Activated T-cell treated with anti-CD3 and anti-CD28 coated beads, Interleukin-2, amount 50 U/mL, for 1 hour (primary cell): Measurements from ENCODE around the gene SFMBT2.

Experiments used
- DNase-seq: peaks from one replicate; pipeline ENCODE4 v3.0.0-alpha.2; 2020

SFMBT2 gene

DNA sequence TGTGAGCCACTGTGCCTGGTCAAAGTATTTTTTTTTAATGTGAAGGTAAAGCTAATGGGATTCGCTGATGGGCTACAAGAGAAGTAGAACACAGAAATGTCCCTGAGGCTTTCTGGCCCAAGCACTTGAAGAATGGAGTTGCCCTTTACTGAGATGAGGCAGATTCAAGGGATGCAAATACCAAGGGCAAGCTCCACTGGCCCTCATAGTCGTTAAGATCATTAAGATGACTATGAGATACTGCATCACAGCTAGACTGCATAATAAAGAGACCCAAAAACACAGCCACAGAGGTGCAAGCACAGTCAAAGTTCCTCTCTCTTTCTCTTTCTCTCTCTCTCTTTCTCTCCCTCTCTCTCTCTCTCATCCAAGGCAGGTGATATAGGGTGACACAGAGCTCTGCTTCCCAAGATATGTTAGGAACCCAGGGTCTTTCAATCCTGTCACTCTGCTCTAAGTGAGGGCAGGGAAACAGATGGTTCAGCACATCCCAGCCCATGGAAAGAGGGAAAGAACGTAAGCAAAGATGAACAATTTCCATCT, 117.4 kb downstream of the SFMBT2 start:
- no peak for DNase-seq

DNA sequence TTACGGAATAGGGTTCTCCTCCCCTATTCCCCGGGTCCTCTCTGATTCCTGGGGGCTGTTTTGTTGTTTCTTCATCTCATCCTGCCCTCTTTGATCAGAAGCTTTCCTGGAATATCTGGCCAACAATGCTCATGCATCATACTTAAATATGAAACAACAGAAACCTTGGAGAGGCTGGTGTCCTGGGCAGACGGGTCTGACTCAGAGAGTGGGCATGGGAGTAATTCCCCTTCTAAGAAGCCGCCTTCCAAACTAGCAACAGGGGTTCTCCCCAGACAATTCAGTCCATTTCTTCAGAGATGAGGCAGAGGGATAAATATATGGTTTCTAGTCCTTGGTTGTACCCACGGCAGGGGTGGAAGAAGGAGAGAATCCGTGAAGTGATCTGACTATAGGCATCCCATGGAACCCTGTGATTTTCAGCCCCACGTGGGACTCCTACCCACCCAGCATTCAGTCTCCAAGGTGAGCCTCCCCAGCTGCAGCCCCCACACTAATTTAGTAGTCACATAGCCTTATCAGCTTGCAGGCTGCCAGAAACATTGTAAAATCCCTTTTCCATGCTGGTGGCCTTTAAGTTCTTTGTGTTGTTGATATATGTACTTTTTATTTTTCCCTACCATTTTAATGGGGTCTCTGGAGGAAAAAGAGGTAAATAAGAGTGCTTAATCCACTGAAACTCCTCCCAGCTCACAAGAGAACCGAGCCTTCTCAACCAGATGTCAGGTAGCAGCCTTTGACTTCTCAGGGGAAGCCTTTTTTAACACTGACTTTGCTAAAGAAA, 119.2 kb downstream of the SFMBT2 start:
- no peak for DNase-seq

DNA sequence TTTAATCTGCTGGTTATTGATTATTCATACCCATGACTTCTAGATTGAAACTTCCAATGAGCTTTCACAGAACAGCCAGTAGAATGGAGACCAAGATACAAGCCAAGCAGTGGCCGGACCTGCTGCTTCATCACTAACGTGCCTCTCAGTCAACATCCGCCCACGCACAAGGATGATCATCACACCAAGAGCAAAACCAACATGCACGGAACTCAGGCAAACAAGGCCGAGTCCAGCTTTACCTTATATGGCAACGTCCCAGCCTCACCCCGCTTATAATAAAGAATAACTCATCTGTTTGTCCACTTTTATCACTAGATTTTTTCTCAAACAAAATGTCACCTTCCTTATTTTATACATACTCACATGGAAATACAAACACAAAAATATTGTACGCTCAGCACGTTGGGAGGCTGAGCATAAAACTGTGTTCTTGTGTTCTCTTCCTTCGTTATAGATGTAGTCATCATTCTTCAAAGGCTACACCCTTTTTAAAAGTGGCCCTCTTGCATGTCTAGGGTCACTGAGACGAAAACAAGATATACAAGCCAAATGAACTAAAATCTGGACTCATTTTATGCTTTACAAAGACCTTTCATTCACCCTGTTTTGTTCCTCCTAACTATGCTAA, 122.7 kb downstream of the SFMBT2 start:
- no peak for DNase-seq

DNA sequence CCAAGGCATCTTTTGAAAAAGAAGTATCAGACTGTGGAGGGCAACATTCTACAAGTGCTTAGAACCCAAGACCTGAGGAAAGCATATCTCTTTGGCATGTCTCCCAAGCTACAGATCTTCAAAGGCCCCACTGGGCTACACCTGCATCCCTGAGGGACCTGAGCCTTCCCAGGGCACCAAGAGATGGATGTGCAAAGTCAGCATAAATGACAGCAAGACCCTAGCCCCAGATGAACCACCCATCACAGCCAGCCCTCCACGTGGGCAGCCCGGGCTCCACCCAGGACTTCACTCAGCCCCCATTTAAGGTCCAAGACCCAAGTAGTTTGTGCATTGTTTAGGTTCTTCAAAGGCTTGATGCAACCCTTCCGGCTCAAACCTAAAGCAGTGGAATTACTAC, 123.5 kb downstream of the SFMBT2 start:
- no peak for DNase-seq

DNA sequence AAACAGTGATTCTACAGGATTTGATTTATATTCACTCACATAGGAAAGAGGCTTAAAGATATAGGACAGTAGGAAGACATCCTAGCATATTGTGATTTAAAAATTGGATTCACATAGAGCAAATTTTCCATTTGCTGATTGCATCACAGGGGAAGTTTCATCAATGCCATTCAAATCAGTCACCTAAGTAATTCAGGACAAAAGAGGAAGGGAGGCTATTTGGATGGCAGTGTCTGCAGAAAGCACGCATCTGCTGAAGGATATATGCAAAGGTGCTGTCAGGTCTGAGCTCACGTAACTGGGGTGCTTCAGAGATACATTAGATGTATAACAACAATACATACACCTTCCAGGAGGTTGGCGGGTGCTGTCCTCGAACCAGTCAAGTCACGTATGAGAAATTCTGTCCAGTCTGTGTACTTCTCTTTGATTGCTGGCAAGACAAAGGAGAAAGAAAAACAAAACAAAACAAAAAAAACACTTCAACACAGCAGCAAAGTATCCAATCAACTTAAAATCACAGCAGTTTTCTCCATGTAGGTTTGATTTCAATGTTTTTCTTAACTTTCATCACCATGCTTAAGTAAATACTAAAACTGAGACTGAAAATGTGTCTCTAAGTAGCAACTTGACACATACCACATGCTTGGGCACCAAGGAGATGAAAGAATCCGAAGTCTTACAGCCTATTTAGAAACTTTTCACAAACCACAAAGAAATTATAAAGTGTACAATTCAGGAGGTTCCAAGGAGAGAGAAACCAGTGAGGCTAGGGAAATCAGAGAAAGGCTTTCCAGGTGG, 125.1 kb downstream of the SFMBT2 start:
- DNase-seq: no peak

DNA sequence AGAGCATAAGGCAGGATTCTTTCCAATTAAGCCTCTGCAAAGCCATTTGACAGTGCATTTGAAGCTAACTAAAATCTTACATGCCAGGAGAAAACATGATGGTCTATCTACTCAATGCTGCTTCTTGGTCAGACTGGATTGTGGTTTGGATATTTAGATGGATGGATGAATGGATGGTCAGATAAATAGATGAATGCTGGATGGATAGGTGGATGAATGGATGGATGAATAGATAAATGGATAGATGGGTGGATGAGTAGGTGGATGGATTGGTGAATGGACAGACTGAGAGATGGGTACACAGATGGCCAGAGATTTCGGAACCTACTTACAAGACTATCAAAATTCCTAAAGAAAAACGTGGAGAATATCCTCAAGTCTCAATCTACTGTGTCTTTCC, 127.6 kb downstream of the SFMBT2 start:
- no peak for DNase-seq

DNA sequence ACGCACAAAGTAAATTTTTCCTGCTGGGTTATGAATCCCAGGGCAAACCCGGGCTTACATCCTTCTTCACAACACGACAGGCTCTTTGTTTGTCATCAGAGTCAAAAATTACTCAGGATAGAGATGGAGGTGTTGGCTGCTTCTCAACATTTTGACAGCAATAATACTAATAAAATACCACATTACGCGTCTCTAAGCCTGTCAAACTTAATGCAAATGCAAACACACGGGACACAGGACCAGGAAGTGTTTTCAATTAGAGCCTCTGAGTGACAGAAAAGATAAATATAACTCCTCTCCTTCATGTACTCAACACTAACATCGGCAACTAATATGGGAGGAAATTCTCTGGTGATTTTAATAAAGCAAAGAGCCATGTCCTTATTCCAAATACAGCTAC, 128.4 kb downstream of the SFMBT2 start:
- DNase-seq: no peak

DNA sequence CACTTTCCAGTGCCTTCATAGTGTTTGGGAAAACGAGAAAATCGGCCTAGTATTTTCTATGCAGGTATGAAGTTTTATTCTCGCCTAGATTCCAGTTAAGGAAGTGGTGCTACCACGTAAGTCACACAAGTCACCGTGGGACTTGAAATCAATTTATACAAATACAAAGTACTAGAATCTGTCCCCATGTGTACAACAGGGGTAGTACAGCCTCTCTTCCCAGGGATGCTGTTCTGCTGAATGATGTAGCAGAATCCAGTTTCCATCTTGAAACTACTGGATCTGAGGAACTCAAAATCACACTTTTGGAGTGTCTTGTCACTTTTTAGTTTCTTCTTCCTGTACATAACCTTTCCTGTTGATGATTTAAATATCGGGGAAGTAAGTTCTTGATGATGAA, 129.4 kb downstream of the SFMBT2 start:
- no peak for DNase-seq

DNA sequence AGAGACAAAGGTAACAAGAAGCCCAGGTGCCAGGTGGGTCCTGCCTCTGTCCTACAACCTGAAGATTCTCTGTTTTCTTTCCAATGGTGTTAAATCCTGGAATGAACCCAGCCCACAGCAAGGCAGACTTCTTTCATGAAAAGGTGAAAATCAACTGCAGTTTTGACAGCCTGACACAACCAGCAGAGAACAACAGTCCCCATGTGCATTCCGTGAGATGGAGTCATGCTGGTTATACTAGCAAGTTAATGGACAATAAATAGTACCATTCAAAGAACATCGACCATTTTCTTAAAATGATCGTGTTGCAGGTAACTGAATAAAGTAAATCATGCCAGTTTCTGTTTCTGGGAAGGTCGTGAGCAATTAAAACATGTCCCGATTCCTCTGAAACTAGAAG, 131.5 kb downstream of the SFMBT2 start:
- DNase-seq: no peak

DNA sequence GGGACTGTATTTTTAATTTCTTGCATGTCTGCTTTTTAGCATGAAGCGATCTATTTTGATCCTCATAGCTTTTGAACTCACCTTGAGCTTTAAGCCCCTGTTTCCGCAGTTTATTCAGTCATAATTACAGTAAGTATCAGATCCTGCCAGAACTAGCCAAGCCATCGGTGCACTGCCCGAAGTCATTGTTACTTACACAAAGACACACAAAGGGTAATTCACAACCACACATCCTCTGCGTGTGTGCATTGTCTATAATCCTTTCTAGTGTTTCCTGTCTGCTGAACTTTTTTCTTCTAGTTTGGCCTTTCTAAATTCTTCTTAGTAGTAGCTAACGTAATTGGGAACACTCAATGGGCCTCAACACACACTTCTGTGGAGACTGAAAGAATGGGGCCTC, 133.0 kb downstream of the SFMBT2 start:
- no peak for DNase-seq

DNA sequence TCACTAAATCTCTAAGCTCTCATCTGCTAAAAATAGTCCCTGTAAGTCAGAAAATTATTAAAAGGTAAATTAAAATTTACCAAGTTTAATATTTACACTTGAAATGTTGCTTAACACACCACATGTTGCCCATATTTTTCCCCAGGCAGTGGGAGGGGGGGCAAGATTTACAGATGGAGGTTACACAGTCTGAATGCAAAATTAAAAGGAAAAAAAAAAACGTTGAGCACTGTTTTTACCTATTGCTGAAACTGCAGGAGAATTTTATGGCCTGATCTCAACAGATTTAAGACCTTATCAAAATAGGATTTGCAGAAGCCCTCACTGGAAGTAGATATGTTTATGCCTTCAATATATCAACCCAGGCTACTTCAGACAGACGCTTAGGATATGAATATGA, 133.4 kb downstream of the SFMBT2 start:
- DNase-seq: no peak

DNA sequence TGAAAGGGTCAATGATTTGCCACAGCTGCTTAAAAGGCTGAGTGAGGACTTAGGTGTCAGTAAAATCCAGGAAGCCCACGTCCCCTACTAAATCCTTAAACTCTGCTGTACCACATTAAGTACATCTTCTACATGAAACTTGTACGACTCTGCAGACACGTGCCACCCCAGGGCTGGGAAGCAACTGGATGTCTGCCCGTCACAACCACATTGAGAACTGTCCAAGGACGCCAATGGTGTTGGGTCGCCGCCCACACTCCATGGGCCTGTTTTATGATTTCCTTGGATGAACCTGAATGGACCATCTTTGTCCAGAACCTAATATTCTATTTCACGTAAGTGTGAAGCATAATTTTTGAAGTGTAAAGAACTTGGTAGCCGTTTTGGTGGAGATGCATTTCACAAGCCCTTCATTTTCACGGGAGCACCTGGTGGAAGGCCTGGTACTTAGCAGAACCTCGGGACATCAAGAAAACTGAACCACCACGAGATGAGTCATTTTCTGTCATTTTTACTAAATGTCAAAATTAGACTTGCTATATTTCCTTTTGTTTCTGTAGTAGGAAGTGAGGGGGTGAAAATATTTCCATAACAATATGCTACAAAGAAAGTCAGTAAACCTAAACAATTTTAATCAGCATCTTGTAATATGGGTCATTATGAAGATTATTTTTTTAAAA, 134.9 kb downstream of the SFMBT2 start:
- DNase-seq: no peak

DNA sequence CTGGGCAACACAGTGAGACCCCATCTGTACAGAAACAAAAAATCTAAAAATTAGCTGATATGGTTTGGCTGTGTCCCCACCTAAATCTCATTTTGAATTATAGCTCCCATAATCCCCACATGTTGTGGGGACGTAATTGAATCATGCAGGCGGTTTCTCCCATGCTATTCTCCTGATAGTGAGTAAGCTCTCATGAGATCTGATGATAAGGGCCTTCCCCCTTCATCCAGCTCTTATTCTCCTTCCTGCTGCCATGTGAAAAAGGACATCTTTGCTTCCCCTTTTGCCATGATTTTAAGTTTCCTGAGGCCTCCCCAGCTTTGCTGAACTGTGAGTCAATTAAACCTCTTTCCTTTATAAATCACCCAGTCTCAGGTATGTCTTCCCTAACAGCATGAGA, 136.5 kb downstream of the SFMBT2 start:
- no peak for DNase-seq

DNA sequence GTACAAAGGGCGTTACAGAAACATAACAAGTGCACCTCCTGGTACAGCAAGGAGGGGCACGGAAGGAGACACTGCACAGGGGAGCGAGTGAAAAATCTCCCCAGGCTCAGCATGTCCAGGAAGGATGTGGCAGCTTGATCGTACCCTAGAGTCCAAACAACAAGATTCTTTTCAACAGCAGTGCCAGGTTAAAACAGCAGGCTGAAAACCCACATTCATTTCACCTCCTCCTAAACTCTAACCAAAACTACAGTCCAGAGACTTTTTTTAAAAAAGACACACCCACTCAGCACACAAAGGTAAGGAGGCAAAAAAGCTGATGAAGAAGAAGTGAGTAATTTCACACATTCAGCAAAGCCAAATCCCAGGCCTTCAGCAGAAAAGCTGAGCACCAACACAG, 138.8 kb downstream of the SFMBT2 start:
- peak; percentile 33 for DNase-seq

DNA sequence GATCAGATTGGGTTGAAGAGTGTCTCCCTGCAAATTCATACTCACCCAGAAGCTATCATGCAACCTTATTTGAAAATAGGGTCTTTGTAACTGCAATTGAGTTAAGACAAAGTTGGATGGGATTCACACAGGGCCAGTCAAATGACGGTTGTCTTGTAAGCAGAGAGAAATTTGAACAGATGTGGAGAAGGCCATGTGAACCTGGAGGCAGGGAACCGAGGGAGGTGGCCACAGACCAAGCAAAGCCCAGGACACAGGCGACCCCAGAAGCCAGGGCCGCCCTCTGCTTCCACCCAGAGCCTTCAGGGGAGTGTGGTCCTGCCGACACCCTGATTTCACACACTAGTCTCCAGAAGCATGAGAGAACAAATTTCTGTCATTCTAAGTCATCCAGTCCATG, 140.8 kb downstream of the SFMBT2 start:
- DNase-seq: no peak

DNA sequence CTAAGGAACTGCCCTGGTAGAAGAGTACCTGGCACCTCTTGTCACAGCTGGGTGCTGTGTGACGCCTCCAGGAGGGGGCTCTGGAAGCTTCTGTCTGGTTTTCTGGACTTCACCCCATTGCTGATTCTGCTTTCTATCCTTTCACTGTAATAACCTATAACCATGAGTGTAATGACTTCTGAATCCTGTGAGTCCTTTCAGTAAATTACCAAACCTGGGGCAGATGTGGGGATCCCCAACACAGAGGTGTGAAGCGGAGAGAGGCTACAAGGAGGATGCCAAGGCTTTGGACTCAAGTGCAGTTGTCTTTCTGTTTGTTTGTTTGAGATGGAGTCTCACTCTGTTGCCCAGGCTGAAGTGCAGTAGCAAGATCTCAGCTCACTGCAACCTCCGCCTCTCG, 143.7 kb downstream of the SFMBT2 start:
- DNase-seq: no peak

DNA sequence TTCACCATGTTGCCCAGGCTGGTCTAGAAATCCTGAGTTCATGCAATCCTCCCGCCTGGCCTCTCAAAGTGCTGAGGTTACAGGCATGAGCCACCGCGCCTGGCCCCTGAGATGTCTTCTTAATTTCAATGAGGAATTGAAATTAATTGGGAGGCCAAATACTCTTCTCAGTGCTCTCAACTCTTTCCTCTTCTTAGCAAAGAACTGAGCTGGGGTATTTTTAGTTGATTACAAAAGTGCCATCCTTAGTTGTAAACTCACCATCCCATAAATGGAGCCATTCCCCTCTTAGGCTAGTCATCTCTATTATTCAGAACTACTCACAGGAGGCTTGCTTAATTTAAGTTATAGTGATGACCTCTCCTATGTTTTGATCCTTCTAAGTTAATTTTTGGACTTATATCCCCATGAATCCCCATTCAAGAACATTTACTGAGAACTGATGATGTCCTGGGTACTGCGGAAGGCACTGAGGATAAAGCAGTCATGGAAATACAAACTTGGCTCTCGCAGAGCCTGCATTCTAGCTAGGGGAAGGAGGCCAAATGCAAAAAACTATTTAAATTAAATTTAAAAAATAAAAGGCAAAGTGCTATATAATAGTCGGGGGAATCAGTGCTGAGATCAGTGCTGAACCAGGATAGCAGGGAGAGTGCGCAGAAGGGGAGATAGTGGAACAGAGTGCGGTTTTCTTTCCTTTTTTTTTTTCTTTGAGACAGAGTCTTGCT, 145.3 kb downstream of the SFMBT2 start:
- no peak for DNase-seq

DNA sequence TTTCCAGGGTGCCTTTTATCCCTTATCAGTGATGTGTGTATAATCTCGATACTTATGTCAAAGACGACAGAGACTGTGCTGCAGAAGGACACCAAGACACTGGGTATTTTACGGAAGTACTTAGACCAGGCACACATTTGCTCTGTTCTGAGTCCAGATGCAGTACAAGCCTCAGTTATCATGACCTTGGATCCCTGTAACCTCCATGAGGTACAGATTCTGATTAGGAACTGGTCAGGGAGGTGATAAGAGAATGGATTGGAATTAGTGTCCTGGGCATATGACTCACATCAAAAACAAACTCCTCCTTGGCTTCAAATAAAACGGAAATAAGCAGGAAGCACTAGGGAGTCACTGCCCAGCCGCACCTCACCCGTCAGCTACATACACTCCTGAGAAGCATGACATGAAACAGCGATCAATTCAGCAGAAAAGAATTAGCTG, 146.5 kb downstream of the SFMBT2 start:
- DNase-seq: no peak

DNA sequence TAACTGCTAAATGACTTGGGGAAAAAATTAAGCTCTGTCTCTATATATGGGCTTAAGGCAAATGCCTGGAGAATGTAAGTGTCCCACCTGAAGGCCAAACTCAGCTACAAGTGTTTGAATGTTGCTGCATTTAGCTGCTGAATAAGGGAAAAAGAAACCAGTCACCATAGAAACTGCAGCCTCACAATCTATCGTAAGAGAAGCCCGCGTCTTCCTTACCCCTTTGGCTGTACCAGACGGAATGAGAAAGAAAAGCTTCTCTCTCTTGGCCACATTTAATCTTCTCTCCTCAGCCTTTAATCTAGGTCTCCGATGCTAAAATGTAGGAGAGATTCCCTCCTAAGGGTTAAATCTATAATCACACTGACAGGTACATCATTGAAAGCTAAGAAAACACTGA, 147.2 kb downstream of the SFMBT2 start:
- DNase-seq: no peak

DNA sequence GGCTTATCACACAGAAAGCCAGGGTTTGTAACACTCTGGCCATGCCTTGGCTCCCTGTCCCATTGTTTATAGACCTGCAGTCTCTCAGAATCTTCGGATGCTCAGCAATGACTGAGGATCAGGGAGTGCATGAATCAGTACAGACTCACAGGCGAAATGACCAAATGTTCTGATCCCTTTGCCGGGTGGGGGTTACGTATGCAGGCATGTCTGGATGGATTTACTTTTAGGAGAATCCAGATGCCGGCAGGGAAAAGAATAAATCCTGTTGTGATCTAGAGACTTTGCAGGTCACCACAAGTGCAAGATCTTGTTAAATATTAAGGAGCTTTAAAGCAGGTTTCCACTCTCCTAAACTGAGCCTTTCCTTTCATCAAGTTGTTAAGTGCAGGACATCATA, 149.5 kb downstream of the SFMBT2 start:
- DNase-seq: no peak

DNA sequence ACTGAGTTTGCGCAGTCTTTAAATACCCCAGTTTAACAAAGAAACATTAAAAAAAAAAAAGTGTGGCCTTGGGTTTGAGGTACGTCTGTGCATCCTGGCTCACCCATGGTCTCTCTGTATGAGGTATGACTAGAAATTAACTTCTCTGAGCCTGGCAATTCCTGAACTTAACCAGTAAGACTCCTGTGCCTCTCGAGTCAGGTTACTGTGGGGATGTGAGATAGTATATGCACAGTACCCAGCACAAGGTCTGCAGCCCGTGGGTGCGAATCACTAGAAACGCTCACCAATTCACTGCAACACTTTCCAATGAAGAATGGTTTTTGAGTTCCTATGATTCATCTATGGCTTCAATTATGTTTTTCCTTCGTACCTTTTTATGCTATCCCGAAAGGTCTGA, 149.9 kb downstream of the SFMBT2 start:
- no peak for DNase-seq

DNA sequence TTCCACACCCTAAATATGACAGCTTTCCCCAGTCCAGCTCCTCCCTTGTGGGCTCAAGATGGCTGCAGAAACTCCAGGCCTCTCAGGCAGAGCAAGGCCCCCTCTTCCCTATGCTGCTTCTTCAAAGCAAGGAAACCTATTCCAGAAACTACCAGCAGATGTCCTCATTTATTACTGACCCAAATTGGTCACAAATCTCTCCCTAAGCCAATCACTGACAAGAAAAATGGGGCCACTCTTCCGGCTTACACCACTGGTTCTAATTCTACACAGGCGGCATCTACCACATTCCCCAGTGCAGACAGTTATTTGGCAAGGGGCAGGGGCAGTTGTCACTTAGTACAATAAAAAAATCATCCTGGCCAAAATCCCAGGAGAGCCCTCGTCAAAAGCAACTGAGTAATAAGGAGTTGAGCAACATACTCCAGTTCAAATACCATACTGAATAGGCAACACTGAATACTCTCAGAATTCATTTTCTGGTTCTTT, 150.4 kb downstream of the SFMBT2 start:
- DNase-seq: no peak
